ENCODE data around the gene CERT1.

- TF ChIP-seq EZH2 (IDR thresholded peaks at IDR 0.05; ENCODE audit: borderline replicate concordance, low read depth, low read length, poor library complexity, severe bottlenecking) (no peak), CTCF (conservative IDR thresholded peaks at IDR 0.05; ENCODE audit: low read depth, low read length) (no peak)
Measured at GRCh38 chr5:75438722-75439121, 72.7 kb downstream of the CERT1 start.
